ENCODE data around the gene BHLHE41.

BHLHE41 gene

GRCh38 chr12:26162905-26163304 lies 38.1 kb upstream of the BHLHE41 start:
- Mint-ChIP-seq H3K27ac (no peak overlapping the region), H3K4me1 (peaks cover 7% of the 10 kb centered on the region), H3K9me3 (no peaks in the 10 kb centered on the region), H3K36me3 (ENCODE audit: low read depth) (no peaks in the 10 kb centered on the region), H3K4me3 (no peak overlapping the region), H3K27me3 (ENCODE audit: low read depth, poor library complexity) (peaks cover 25% of the 10 kb centered on the region)
- no peak for TF ChIP-seq CTCF (IDR thresholded peaks at IDR 0.05)
- no peak for DNase-seq

GRCh38 chr12:26162174-26162573 lies 37.3 kb upstream of the BHLHE41 start:
- no peak overlapping the region for H3K4me3 Mint-ChIP-seq
- peaks cover 3% of the 10 kb centered on the region for H3K4me1 Mint-ChIP-seq
- H3K27ac Mint-ChIP-seq, result no peak overlapping the region
- no peaks in the 10 kb centered on the region for H3K9me3 Mint-ChIP-seq
- no peak for TF ChIP-seq CTCF (IDR thresholded peaks at IDR 0.05)
- no peaks in the 10 kb centered on the region for H3K36me3 Mint-ChIP-seq (ENCODE audit: low read depth)
- DNase-seq, result no peak
- H3K27me3 Mint-ChIP-seq (ENCODE audit: low read depth, poor library complexity), result peaks cover 23% of the 10 kb centered on the region

- no peak for TF ChIP-seq CTCF (IDR thresholded peaks at IDR 0.05)
- no peak overlapping the region for H3K27ac Mint-ChIP-seq
Measured at GRCh38 chr12:26158078-26158764, 33.4 kb upstream of the BHLHE41 start.

GRCh38 chr12:26157001-26157400 lies 32.2 kb upstream of the BHLHE41 start:
- H3K36me3 Mint-ChIP-seq (ENCODE audit: low read depth), result no peaks in the 10 kb centered on the region

More at GRCh38 chr12:26158078-26158764, 33.4 kb upstream of the BHLHE41 start:
- no peak overlapping the region for H3K4me3 Mint-ChIP-seq
- H3K9me3 Mint-ChIP-seq, result no peaks in the 10 kb centered on the region
- H3K4me1 Mint-ChIP-seq, result no peaks in the 10 kb centered on the region
- no peak for DNase-seq
- no peaks in the 10 kb centered on the region for H3K36me3 Mint-ChIP-seq (ENCODE audit: low read depth)
- H3K27me3 Mint-ChIP-seq (ENCODE audit: low read depth, poor library complexity), result peaks cover 23% of the 10 kb centered on the region

GRCh38 chr12:26156201-26156871 lies 31.5 kb upstream of the BHLHE41 start:
- Mint-ChIP-seq H3K27me3 (ENCODE audit: low read depth, poor library complexity) (peaks cover 21% of the 10 kb centered on the region), H3K4me1 (no peaks in the 10 kb centered on the region), H3K4me3 (no peak overlapping the region), H3K27ac (no peak overlapping the region), H3K9me3 (no peaks in the 10 kb centered on the region), H3K36me3 (ENCODE audit: low read depth) (no peaks in the 10 kb centered on the region)
- TF ChIP-seq CTCF (IDR thresholded peaks at IDR 0.05), result no peak
- DNase-seq, result no peak

More at GRCh38 chr12:26157001-26157400, 32.2 kb upstream of the BHLHE41 start:
- H3K27me3 Mint-ChIP-seq (ENCODE audit: low read depth, poor library complexity), result peaks cover 21% of the 10 kb centered on the region
- no peaks in the 10 kb centered on the region for H3K4me1 Mint-ChIP-seq
- H3K27ac Mint-ChIP-seq, result no peak overlapping the region
- no peak for DNase-seq
- H3K9me3 Mint-ChIP-seq, result no peaks in the 10 kb centered on the region
- no peak for TF ChIP-seq CTCF (IDR thresholded peaks at IDR 0.05)
- H3K4me3 Mint-ChIP-seq, result no peak overlapping the region
